AG04450 (cell line): ENCODE results near the gene CHRNA1. TPM values are rescaled to one million over a fixed set of nuclear protein-coding genes. Genes with fewer than 3 reads are reported as not detected.

Experiments used
- CTCF ChIA-PET: fragments of 300-600, 350-600 bp; formaldehyde crosslinking; extraction: SDS; loops from one replicate; lab custom pipeline; 2022; ENCODE audit warnings: antibody characterized with exemption, inconsistent platforms; lab: Charles Lee
- POLR2A ChIA-PET: fragments of 350-600 bp; formaldehyde crosslinking; extraction: SDS; loops from one replicate; lab custom pipeline; 2021; ENCODE audit warnings: antibody characterized with exemption, inconsistent platforms; lab: Yijun Ruan, JAX
- DNase-seq: peaks from one replicate; pipeline ENCODE4 v3.0.0-alpha.2; 2011; ENCODE audit warnings: low read depth, low spot score
- H3K27ac ChIP-seq: one replicate; pipeline ENCODE4 v1.5.1; 2012; ENCODE audit warnings: low read depth, low read length, control low read depth
- H3K27me3 ChIP-seq: one replicate; pipeline ENCODE4 v1.6.0; 2012; ENCODE audit warnings: low read length; ENCODE audit not compliant: control insufficient read depth, insufficient read depth
- H3K4me3 ChIP-seq: 2 replicates; pipeline ENCODE4 v1.5.1; 2011; ENCODE audit warnings: mild to moderate bottlenecking, low read depth, low read length, control low read depth
- H3K9me3 ChIP-seq: 2 replicates; pipeline ENCODE4 v1.5.1; 2012; ENCODE audit warnings: low read length; ENCODE audit not compliant: control insufficient read depth, insufficient read depth
- polyA plus RNA-seq: library from polyadenylated mRNA; depleted of rRNA; stranded (reverse); fragments of >200 nt; gene quantifications from 2 replicates; pipeline ENCODE4 v1.2.3, GENCODE V29; 2011
- TF ChIP-seq, protein P1 (sequence below): IDR thresholded peaks from 2 replicates; pipeline ENCODE4 v1.5.1; 2011; ENCODE audit warnings: low read depth, low read length, control low read depth, inconsistent platforms

CHRNA1 gene
- polyA plus RNA-seq, 1 experiment, result 2.7 TPM

- no peak for DNase-seq
- CTCF ChIA-PET, result interaction anchor here (0.7 to 2.4 kb wide), 7 partner anchors 18 to 237 kb away, joined by 3 to 10 read pairs (median 5); no protein-coding TSS in a partner anchor
- TF ChIP-seq, protein P1, sequence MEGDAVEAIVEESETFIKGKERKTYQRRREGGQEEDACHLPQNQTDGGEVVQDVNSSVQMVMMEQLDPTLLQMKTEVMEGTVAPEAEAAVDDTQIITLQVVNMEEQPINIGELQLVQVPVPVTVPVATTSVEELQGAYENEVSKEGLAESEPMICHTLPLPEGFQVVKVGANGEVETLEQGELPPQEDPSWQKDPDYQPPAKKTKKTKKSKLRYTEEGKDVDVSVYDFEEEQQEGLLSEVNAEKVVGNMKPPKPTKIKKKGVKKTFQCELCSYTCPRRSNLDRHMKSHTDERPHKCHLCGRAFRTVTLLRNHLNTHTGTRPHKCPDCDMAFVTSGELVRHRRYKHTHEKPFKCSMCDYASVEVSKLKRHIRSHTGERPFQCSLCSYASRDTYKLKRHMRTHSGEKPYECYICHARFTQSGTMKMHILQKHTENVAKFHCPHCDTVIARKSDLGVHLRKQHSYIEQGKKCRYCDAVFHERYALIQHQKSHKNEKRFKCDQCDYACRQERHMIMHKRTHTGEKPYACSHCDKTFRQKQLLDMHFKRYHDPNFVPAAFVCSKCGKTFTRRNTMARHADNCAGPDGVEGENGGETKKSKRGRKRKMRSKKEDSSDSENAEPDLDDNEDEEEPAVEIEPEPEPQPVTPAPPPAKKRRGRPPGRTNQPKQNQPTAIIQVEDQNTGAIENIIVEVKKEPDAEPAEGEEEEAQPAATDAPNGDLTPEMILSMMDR, result no peak
Observed at GRCh38 chr2:174753038-174753633, 11.1 kb downstream of the CHRNA1 start.

GRCh38 chr2:174752403-174753037 lies 11.8 kb downstream of the CHRNA1 start:
- H3K4me3 ChIP-seq, result no peak overlapping the region
- no peak for DNase-seq
- CTCF ChIA-PET, result interaction anchor here (0.7 to 2.0 kb wide), 5 partner anchors 20 to 234 kb away, joined by 3 to 6 read pairs (median 4); no protein-coding TSS in a partner anchor
- H3K9me3 ChIP-seq, result no peaks in the 10 kb centered on the region
- POLR2A ChIA-PET, result no interaction called here
- H3K27me3 ChIP-seq, result no peaks in the 10 kb centered on the region
- TF ChIP-seq, protein P1, result no peak
- H3K27ac ChIP-seq, result no peak overlapping the region

More at GRCh38 chr2:174753038-174753633, 11.1 kb downstream of the CHRNA1 start:
- H3K9me3 ChIP-seq, result no peaks in the 10 kb centered on the region
- POLR2A ChIA-PET, result no interaction called here
- H3K4me3 ChIP-seq, result no peak overlapping the region
- no peaks in the 10 kb centered on the region for H3K27me3 ChIP-seq
- H3K27ac ChIP-seq, result no peak overlapping the region

GRCh38 chr2:174750923-174751441 lies 13.3 kb downstream of the CHRNA1 start:
- Histone ChIP-seq H3K4me3 (no peak overlapping the region), H3K9me3 (no peaks in the 10 kb centered on the region), H3K27me3 (peaks cover 2% of the 10 kb centered on the region), H3K27ac (no peak overlapping the region)
- POLR2A ChIA-PET, result no interaction called here
- CTCF ChIA-PET, result interaction anchor here (5.3 kb wide), 1 partner anchor 237 kb away, joined by 238 read pairs; no protein-coding TSS in a partner anchor
- DNase-seq, result no peak
- TF ChIP-seq, protein P1, result no peak

DNA sequence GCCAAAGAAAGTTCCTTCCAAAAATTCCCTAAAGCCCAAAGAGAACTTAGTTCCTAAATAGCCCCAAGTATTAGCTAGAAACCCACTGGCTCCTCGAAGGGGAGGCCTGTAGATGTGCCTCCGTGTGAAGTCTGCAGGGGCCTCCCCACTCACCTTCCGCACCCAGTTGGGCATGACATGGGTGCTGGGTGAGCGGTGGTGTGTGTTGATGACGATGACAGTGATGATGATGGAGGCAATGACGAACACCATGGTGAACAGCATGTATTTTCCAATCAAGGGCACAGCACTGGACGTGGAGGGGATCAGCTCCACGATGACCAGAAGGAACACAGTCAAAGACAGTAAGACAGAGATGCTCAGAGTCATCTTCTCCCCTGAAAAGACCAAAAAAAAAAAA lies 14.5 kb downstream of the CHRNA1 start:
- H3K9me3 ChIP-seq, result no peaks in the 10 kb centered on the region
- POLR2A ChIA-PET, result interaction anchor here (0.7 kb wide), 1 partner anchor 308 kb away, joined by 4 read pairs; no protein-coding TSS in a partner anchor
- TF ChIP-seq, protein P1, result no peak
- H3K27me3 ChIP-seq, result peaks cover 2% of the 10 kb centered on the region
- DNase-seq, result no peak
- no peak overlapping the region for H3K27ac ChIP-seq
- H3K4me3 ChIP-seq, result no peak overlapping the region
- CTCF ChIA-PET, result interaction anchor here (0.6 to 5.3 kb wide), 52 partner anchors 8 to 419 kb away, joined by 3 to 238 read pairs (median 6); partner anchors contain the start of genes ATF2 and CHRNA1
